ENCODE results near the gene MARCO. TPM values are rescaled to one million over a fixed set of nuclear protein-coding genes. Genes with fewer than 3 reads are reported as not detected.

MARCO gene
- total RNA-seq, 1 donor from 2014 or later: not detected

GRCh38 chr2:118973542-118973951, 31.6 kb downstream of the MARCO start:
- DNase-seq (ENCODE audit: low spot score): no peak

- no peak for DNase-seq (ENCODE audit: low spot score)
Observed at GRCh38 chr2:118974103-118974993, 32.4 kb downstream of the MARCO start.

- DNase-seq (ENCODE audit: low spot score): no peak
Observed at GRCh38 chr2:118975133-118975532, 33.1 kb downstream of the MARCO start.

GRCh38 chr2:118978064-118978463, 36.1 kb downstream of the MARCO start:
- DNase-seq (ENCODE audit: low spot score): no peak

- no peak for DNase-seq (ENCODE audit: low spot score)
Observed at GRCh38 chr2:118979152-118979861, 37.3 kb downstream of the MARCO start.

- DNase-seq (ENCODE audit: low spot score): no peak
Observed at GRCh38 chr2:118980022-118980421, 38.0 kb downstream of the MARCO start.

- no peak for DNase-seq (ENCODE audit: low spot score)
Observed at GRCh38 chr2:118980573-118980972, 38.6 kb downstream of the MARCO start.

GRCh38 chr2:118981632-118982031, 39.6 kb downstream of the MARCO start:
- no peak for DNase-seq (ENCODE audit: low spot score)

GRCh38 chr2:118982039-118982438, 40.0 kb downstream of the MARCO start:
- DNase-seq (ENCODE audit: low spot score): no peak

- DNase-seq (ENCODE audit: low spot score): no peak
Observed at GRCh38 chr2:118983133-118983532, 41.1 kb downstream of the MARCO start.

- no peak for DNase-seq (ENCODE audit: low spot score)
Observed at GRCh38 chr2:118983915-118984314, 41.9 kb downstream of the MARCO start.

GRCh38 chr2:118986738-118987137, 44.7 kb downstream of the MARCO start:
- no peak for DNase-seq (ENCODE audit: low spot score)

GRCh38 chr2:118987886-118988285, 45.9 kb downstream of the MARCO start:
- no peak for DNase-seq (ENCODE audit: low spot score)

GRCh38 chr2:118988706-118989105, 46.7 kb downstream of the MARCO start:
- DNase-seq (ENCODE audit: low spot score): no peak

GRCh38 chr2:118989481-118989880, 47.5 kb downstream of the MARCO start:
- no peak for DNase-seq (ENCODE audit: low spot score)

GRCh38 chr2:118990757-118991545, 49.0 kb downstream of the MARCO start:
- no peak for DNase-seq (ENCODE audit: low spot score)

GRCh38 chr2:118991554-118991953, 49.6 kb downstream of the MARCO start:
- no peak for DNase-seq (ENCODE audit: low spot score)

- DNase-seq (ENCODE audit: low spot score): no peak
Observed at GRCh38 chr2:118992740-118993391, 50.9 kb downstream of the MARCO start.

GRCh38 chr2:118993392-118993752, 51.4 kb downstream of the MARCO start:
- DNase-seq (ENCODE audit: low spot score): no peak

GRCh38 chr2:118994172-118994700, 52.2 kb downstream of the MARCO start:
- no peak for DNase-seq (ENCODE audit: low spot score)

- no peak for DNase-seq (ENCODE audit: low spot score)
Observed at GRCh38 chr2:118994778-118995177, 52.8 kb downstream of the MARCO start.
